Measurements from ENCODE around the gene SGTA.

Gene SGTA

DNA sequence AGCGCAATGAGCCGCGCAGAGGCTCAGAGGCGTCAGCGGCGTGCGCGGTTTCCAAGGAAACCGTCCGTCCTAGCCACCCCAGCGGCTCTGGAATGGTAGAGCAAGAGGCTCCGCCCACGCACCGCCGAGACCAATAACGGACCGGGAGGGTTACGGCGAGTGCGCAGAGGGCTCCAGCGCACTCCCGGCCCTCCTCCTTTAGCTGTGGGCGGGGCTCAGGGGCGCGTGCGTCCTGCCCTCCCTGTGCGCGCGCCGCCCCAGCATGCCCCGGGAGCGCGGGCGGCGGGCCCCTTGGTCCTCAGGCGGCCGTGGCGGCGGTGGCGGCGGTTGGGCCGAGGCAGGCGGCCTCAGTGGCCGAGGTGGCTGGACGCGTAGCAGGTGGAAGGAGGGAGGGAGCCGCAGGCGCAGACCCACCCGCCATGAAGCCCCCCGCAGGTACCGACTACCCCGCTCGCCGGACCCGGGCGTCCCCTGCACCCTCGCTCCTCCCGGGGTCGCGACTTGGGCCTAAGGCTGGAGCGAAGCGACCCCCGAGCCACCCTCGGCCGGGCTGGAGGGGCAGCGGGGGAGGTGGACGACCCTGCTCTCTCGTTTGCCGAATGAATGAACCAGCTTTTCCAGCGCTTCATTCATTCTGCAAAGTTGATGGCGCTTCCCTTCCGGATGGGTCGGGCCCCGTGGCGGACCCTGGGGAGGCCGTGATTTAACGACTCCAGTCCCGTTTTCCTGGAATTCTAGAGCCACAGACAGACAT lies 2.3 kb upstream of the SGTA start, which contains the start of gene THOP1:
TSS of gene THOP1 (plus strand) at position 260 of the 754 bp plus-strand sequence. CDS start at position 420, 160 bp downstream.
- peak; percentile 98 for DNase-seq
- in situ Hi-C loops (cut with HindIII; ENCODE audit: low pct_ligation_motif_present, low sequenced_read_pairs): no loop called here
- Histone ChIP-seq H3K36me3 (replicated peaks) (peaks cover 6% of the 10 kb centered on the region), H3K4me3 (ENCODE audit: low read depth, low read length) (peak within 1 kb of the TSS; percentile 85), H3K27ac (peak within 1 kb of the TSS; percentile 34), H3K27me3 (replicated peaks) (no peaks in the 10 kb centered on the region)
- TF ChIP-seq, protein P1, sequence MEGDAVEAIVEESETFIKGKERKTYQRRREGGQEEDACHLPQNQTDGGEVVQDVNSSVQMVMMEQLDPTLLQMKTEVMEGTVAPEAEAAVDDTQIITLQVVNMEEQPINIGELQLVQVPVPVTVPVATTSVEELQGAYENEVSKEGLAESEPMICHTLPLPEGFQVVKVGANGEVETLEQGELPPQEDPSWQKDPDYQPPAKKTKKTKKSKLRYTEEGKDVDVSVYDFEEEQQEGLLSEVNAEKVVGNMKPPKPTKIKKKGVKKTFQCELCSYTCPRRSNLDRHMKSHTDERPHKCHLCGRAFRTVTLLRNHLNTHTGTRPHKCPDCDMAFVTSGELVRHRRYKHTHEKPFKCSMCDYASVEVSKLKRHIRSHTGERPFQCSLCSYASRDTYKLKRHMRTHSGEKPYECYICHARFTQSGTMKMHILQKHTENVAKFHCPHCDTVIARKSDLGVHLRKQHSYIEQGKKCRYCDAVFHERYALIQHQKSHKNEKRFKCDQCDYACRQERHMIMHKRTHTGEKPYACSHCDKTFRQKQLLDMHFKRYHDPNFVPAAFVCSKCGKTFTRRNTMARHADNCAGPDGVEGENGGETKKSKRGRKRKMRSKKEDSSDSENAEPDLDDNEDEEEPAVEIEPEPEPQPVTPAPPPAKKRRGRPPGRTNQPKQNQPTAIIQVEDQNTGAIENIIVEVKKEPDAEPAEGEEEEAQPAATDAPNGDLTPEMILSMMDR (IDR thresholded peaks at IDR 0.05; ENCODE audit: low read depth, low read length, missing control alignments): no peak

DNA sequence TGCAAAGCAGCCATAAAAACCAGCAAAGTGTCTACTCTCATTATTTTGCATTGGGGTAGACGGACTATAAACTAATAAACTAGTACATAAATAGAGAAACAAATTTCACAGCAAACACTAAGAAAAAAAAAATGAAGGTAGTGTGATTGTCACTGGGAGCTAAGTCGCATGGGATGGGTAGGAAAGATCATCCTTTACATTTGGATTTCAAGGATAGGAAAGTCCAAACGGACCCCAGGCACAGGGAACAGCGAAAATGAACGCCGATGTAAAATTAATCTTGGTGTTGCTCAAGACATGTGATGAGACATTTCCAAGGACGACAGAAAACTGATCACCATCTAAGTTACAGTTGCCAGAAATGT lies 690 bp upstream of the SGTA start:
- DNase-seq: no peak
- no peaks in the 10 kb centered on the region for H3K27me3 ChIP-seq (replicated peaks)
- in situ Hi-C loops (cut with HindIII; ENCODE audit: low pct_ligation_motif_present, low sequenced_read_pairs): no loop called here
- TF ChIP-seq, protein P1 (IDR thresholded peaks at IDR 0.05; ENCODE audit: low read depth, low read length, missing control alignments): no peak
- peak overlapping the region; percentile 99 for H3K4me3 ChIP-seq (ENCODE audit: low read depth, low read length)
- H3K36me3 ChIP-seq (replicated peaks): peaks cover 2% of the 10 kb centered on the region
- H3K27ac ChIP-seq: peak overlapping the region; percentile 56

DNA sequence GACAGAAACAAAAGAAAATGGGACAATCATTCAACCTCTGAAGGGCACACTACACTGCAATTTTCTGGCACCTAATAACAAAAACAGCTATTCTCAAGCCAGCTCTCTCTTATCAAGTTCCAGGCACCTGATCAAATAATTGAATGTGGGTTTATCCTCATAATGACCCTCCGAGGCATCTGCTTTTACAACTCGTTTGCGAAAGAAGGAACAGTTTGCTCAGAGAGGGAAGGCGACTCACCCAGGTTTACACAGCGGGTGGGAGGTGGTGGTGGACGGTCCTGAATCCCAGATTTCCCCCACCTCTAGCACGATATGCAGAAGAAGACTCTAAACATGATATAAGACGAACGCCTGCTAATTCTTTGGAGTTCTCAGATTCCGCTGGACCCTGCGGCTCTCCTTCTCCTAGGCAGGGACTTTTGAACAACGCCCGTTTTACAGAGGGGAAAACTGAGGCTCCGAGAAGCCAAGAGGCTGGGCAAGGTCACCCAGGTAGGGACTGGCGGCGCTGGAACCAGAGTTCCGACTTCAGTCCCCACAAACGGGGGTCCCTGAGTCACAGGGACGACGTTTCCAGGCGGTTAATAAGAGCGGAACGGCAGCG lies 641 bp downstream of the SGTA start:
- peak overlapping the region; percentile 92 for H3K27ac ChIP-seq
- peaks cover 4% of the 10 kb centered on the region for H3K36me3 ChIP-seq (replicated peaks)
- TF ChIP-seq, protein P1 (IDR thresholded peaks at IDR 0.05; ENCODE audit: low read depth, low read length, missing control alignments): no peak
- no peak for DNase-seq
- in situ Hi-C loops (cut with HindIII; ENCODE audit: low pct_ligation_motif_present, low sequenced_read_pairs): no loop called here
- H3K4me3 ChIP-seq (ENCODE audit: low read depth, low read length): peak overlapping the region; percentile 99
- H3K27me3 ChIP-seq (replicated peaks): no peaks in the 10 kb centered on the region

DNA sequence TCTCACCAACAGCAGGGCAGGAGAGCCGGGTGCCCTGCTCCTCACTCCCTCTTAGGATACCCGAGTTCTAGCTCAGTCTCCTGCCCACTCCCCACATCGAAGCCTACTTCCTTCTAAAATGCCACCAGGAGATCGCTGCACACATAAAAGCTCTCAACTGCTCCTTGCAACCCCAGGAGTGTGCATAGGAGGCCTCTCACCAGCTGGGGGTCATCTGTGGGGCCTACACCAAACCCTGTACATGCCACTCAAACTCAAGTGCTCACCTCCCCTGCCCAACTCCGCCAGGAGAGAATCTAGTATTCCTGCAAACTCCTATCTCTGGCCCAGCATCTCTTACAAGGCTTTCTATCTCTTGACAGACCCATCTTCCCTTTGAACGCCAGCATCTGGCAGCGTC lies 2.8 kb downstream of the SGTA start:
- Histone ChIP-seq H3K27me3 (replicated peaks) (no peaks in the 10 kb centered on the region), H3K36me3 (replicated peaks) (peaks cover 5% of the 10 kb centered on the region), H3K27ac (no peak overlapping the region), H3K4me3 (ENCODE audit: low read depth, low read length) (no peak overlapping the region)
- no peak for DNase-seq
- in situ Hi-C loops (cut with HindIII; ENCODE audit: low pct_ligation_motif_present, low sequenced_read_pairs): no loop called here
- TF ChIP-seq, protein P1 (IDR thresholded peaks at IDR 0.05; ENCODE audit: low read depth, low read length, missing control alignments): no peak

DNA sequence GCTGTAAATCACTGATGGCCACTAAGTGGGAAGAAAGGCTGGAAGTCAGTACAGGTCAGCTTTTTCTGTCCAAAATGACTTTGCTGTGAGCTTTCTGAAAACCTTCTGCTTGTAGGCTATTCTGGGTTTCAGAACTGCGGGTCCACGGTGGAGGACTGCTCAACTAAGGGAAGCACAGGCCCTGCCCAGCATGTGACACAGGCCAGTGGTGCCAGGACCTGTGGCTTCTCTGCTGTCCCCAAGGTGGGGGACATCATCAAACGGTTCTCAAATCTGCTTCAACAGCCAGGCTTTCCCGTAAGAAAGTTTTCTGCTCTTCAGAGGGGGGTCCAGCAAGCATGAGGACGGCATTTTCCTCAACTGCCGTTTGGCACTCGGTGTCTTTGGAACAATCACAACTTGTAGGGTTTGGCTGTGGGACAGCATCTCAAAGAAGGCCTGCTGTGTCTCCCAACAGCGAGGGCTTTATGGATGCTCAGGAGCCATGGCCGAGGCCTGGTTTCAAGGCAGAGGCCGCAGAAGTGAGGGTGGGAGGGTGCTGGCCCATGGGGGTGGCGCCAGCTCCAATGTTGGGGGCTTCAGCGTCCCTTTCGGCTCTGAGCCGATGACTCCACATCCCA lies 3.8 kb downstream of the SGTA start:
- no peak for DNase-seq
- in situ Hi-C loops (cut with HindIII; ENCODE audit: low pct_ligation_motif_present, low sequenced_read_pairs): no loop called here
- Histone ChIP-seq H3K27ac (no peak overlapping the region), H3K36me3 (replicated peaks) (peaks cover 5% of the 10 kb centered on the region), H3K27me3 (replicated peaks) (no peaks in the 10 kb centered on the region), H3K4me3 (ENCODE audit: low read depth, low read length) (no peak overlapping the region)
- TF ChIP-seq, protein P1 (IDR thresholded peaks at IDR 0.05; ENCODE audit: low read depth, low read length, missing control alignments): no peak

Data from brain microvascular endothelial cell (primary cell).